BE2C (cell line): Measurements from ENCODE around the gene LGALS3BP.

Experiments used
- DNase-seq: peaks from one replicate; pipeline ENCODE4 v3.0.0-alpha.2; 2020
- H3K27me3 ChIP-seq: fragments of 250-450 bp; sonication (Bioruptor Pico); 2 replicates; pipeline ENCODE4 v1.5.1; 2020; ENCODE audit warnings: mild to moderate bottlenecking
- H3K36me3 ChIP-seq: fragments of 250-450 bp; sonication (Bioruptor Pico); 2 replicates; pipeline ENCODE4 v1.5.1; 2020; ENCODE audit warnings: mild to moderate bottlenecking
- H3K4me1 ChIP-seq: fragments of 250-450 bp; sonication (Bioruptor Pico); 2 replicates; pipeline ENCODE4 v1.5.1; 2020
- H3K4me3 ChIP-seq: 2 replicates; pipeline ENCODE4 v1.5.1; 2011; ENCODE audit warnings: low read depth, low read length
- H3K9me3 ChIP-seq: fragments of 250-450 bp; sonication (Bioruptor Pico); 2 replicates; pipeline ENCODE4 v1.5.1; 2020
- CTCF ChIP-seq: IDR thresholded peaks from 2 replicates; pipeline ENCODE4 v1.5.1; 2012; ENCODE audit warnings: mild to moderate bottlenecking, low read depth, low read length

The LGALS3BP gene

DNA sequence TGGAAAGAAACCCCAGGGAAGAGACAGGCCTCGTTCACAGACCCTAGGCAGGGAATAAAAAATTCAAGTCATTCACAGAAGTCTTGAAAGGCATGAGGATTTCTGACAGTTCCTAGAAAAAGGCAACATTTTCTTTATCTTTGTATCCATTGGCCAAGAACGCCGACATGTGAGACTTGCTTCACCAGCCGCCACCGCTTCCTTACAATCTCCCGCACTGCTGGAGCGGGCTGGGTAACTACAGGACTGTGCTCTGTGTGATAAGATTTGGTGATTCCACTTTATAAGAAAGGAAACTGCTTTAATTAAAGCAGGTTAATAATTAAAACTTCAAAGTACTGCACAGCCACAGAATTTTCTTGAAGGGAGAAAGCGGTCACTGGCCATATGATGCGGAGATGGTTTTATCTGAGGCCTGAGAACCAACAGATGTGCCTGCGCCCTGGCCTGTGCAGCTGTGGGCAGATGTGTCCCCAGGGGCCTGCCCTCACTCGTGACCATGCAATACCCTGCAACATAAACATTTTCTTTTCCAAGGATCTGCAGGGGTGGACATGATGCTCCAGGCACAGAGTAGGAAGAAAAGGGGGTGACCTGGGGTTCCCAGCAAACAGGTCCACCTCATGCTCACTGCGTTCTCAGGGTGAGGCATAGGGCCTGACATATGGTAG, 13.0 kb upstream of the LGALS3BP start:
- H3K4me1 ChIP-seq = peaks cover 5% of the 10 kb centered on the region; the same call in 1 of the 2 replicates
- H3K27me3 ChIP-seq = no peaks in the 10 kb centered on the region
- DNase-seq = no peak
- no peaks in the 10 kb centered on the region; the same call in 1 of the 2 replicates for H3K9me3 ChIP-seq
- no peak for TF ChIP-seq CTCF
- H3K4me3 ChIP-seq = no peak overlapping the region
- peaks cover 31% of the 10 kb centered on the region for H3K36me3 ChIP-seq

- Histone ChIP-seq H3K27me3 (no peaks in the 10 kb centered on the region), H3K36me3 (peaks cover 27% of the 10 kb centered on the region), H3K4me1 (peaks cover 6% of the 10 kb centered on the region; the same call in 1 of the 2 replicates), H3K9me3 (no peaks in the 10 kb centered on the region; the same call in 1 of the 2 replicates), H3K4me3 (no peak overlapping the region)
- peak; percentile 3 for DNase-seq
- no peak for TF ChIP-seq CTCF
Measured at GRCh38 chr17:78991906-78992532, 12.3 kb upstream of the LGALS3BP start.

DNA sequence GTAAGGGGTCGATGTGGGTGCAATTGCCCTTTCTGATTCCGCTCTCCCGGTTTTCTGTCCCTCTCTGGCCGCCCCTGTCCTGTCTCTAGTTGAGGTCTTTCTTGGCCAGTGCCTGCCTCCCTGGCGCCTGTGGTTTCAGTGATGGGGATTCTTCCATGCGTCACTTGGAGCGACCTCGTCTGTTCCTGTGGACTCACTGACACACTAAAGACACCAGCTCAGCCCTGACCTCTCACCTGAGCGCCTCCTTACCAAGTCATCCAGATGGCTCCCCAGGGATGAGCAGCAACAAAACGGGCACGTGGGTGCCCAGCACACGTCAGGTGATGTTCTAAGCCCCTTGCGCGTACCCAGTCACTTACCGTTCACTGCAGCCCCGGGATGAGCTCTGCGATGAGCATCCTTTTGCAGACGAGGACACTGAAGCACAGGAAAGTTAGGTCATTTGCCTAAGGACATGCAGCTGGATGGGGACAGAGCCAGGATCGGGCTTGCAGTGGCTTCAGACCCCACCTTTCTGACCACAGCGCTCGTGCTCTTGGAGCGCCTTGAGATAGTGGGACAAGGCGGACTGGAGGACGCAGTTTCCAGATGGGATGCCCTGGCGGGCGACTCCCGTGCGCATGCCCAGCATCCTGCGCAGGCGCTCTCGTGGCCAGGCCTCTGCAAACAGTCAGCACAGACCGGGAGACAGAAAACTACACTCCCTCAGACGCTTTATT, 11.5 kb upstream of the LGALS3BP start:
- peaks cover 13% of the 10 kb centered on the region for H3K4me1 ChIP-seq
- no peaks in the 10 kb centered on the region; the same call in 1 of the 2 replicates for H3K9me3 ChIP-seq
- no peak overlapping the region for H3K4me3 ChIP-seq
- H3K27me3 ChIP-seq = no peaks in the 10 kb centered on the region
- peak; percentile 6 for DNase-seq
- no peak for TF ChIP-seq CTCF
- H3K36me3 ChIP-seq = peaks cover 21% of the 10 kb centered on the region

DNA sequence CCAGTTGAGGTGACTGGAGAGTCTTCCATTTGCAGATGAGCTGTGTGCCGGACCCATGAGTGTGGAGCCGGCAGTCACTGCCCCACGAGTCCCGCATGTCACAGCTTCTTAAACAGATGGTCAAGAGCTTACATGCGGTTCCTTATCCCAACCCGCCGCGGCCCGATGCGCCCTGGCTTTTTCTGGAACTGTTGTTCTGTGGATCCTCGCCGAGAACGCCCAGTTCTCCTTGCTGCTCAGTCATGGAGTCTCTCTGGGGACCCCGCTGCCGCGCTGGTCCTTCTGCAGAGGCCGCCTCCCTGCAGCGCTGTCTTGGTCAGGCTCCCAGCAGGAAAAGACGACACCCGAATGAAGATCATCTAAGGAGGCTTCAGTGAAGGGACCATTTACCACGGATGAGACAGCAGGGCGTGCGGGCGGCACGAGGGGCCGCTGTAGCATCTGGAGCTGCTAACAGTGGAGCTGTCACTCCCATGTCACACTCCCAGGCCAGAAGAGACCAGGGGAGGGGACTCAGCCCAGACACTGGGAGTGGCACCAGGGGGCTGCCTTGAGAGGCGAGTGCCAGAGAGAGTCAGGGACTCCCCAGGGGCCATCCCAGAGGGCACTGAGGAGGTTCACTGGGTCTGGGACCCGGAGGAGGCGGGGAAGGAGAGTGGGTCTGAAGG, 10.8 kb upstream of the LGALS3BP start:
- no peak for TF ChIP-seq CTCF
- DNase-seq = peak; percentile 5
- no peaks in the 10 kb centered on the region; the same call in 1 of the 2 replicates for H3K9me3 ChIP-seq
- no peak overlapping the region for H3K4me3 ChIP-seq
- no peaks in the 10 kb centered on the region for H3K27me3 ChIP-seq
- peaks cover 15% of the 10 kb centered on the region for H3K4me1 ChIP-seq
- peaks cover 15% of the 10 kb centered on the region for H3K36me3 ChIP-seq

- Histone ChIP-seq H3K4me3 (no peak overlapping the region), H3K9me3 (no peaks in the 10 kb centered on the region; the same call in 1 of the 2 replicates), H3K36me3 (peaks cover 10% of the 10 kb centered on the region), H3K4me1 (peaks cover 15% of the 10 kb centered on the region), H3K27me3 (no peaks in the 10 kb centered on the region)
- no peak for DNase-seq
- TF ChIP-seq CTCF = no peak
Measured at GRCh38 chr17:78988152-78988551, 8.4 kb upstream of the LGALS3BP start.
